Measurements from ENCODE around the gene GALM.
"Not testable (repeated sequence)": the region's sequence is repeated elsewhere in the genome, so short reads cannot be mapped to it uniquely, and the experiment has no call there.

GALM gene

GRCh38 chr2:38708900-38709566, 43.1 kb downstream of the GALM start:
- no peak for DNase-seq (ENCODE audit: low read depth in 1 of 2, low spot score in 1 of 2)

DNA sequence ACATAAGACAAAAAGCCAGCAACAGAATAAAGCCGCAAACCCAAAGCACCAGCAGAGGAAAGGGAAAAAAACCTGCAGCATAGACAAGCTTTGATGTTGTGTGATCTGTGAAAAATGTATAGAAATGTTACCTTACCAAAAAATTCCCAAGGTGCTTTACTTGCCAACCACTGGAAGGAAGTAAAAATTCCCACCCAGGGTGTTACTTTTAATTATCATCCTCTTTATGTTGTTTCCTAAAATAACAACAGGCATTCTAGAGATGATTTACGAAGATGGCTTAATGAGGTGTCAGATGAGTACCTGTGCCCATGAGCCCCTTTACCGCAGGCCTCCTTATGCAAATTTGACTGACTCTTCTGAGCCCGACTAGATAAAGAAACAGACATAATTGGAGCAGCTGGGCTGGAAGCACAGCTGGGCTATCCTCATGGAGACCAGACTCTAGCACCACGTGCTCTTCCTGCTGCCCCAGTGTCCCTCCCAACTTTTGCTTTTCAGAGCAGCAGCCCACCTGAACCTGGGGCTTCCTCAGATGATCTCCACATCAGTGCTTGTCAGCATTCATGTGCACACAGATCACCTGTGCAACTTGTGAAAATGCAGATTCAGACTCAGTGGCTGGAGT, 43.8 kb downstream of the GALM start:
- DNase-seq (ENCODE audit: low read depth in 1 of 2, low spot score in 1 of 2), result peak in 1 of 2 donors; percentile 46

DNA sequence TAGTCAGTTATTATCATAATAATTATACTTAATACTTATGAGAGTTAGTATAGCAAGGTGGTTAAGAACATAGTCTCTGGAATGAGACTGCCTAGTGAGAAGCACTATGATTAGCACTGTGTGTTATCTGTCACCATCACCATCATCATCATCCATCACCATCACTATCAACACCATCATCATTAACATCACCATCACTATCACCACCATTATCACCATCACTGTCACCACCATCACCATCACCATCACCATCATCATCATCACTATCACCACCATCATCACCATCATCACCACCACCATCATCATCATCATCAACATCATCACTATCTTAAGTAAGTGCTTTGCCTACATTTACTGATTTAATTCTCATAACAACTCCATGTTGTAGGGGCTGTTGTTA, 45.6 kb downstream of the GALM start:
- DNase-seq (ENCODE audit: low read depth in 1 of 2, low spot score in 1 of 2), result no peak

- DNase-seq (ENCODE audit: low read depth in 1 of 2, low spot score in 1 of 2), result no peak
Observed at GRCh38 chr2:38712413-38712812, 46.5 kb downstream of the GALM start.

- no peak for DNase-seq (ENCODE audit: low read depth in 1 of 2, low spot score in 1 of 2)
Observed at GRCh38 chr2:38712871-38713270, 47.0 kb downstream of the GALM start.

- no peak for DNase-seq (ENCODE audit: low read depth in 1 of 2, low spot score in 1 of 2)
Observed at GRCh38 chr2:38713338-38713737, 47.4 kb downstream of the GALM start.

DNA sequence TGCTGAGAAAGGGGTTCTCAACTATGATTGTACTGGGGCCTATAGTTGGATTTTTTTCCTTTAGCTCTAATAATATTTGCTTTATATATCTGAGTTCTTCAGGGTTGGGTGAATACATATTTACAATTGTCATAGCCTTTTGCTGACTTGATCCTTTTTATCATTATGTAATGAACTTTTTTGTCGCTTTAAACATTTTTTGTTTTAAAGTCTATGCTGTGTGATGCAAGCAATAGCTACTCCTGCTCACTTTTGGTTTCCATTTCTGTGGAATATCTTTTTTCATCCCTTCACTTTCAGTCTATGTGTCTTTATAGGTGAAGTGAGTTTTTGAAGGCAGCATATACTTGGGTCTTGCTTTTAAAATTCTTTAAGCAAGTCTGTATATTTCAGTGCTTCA, 49.0 kb downstream of the GALM start:
- DNase-seq (ENCODE audit: low read depth in 1 of 2, low spot score in 1 of 2), result not testable (repeated sequence)

DNA sequence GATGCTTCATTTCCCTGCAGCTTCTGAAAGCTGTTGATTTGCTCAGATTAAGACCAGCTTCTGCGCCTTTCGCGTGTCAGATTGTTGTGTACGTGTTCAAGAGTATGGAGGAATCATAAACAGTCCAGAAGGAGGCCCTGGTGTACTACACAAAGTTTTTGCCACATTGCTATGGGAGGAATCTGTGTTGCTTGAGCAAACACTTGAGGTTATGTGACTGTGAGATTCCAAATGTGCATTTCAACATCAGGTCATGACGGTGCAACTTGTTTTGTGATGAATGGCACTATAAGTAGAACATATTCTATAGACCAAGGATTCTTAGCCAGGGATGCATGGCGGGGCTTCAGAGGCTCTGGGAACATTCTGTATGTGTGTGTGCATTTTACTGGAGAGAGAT, 50.3 kb downstream of the GALM start:
- no peak for DNase-seq (ENCODE audit: low read depth in 1 of 2, low spot score in 1 of 2)

- DNase-seq (ENCODE audit: low read depth in 1 of 2, low spot score in 1 of 2), result no peak
Observed at GRCh38 chr2:38718601-38719000, 52.7 kb downstream of the GALM start.

GRCh38 chr2:38719706-38720105, 53.8 kb downstream of the GALM start:
- no peak for DNase-seq (ENCODE audit: low read depth in 1 of 2, low spot score in 1 of 2)

- DNase-seq (ENCODE audit: low read depth in 1 of 2, low spot score in 1 of 2), result no peak
Observed at GRCh38 chr2:38720613-38721241, 54.8 kb downstream of the GALM start.

DNA sequence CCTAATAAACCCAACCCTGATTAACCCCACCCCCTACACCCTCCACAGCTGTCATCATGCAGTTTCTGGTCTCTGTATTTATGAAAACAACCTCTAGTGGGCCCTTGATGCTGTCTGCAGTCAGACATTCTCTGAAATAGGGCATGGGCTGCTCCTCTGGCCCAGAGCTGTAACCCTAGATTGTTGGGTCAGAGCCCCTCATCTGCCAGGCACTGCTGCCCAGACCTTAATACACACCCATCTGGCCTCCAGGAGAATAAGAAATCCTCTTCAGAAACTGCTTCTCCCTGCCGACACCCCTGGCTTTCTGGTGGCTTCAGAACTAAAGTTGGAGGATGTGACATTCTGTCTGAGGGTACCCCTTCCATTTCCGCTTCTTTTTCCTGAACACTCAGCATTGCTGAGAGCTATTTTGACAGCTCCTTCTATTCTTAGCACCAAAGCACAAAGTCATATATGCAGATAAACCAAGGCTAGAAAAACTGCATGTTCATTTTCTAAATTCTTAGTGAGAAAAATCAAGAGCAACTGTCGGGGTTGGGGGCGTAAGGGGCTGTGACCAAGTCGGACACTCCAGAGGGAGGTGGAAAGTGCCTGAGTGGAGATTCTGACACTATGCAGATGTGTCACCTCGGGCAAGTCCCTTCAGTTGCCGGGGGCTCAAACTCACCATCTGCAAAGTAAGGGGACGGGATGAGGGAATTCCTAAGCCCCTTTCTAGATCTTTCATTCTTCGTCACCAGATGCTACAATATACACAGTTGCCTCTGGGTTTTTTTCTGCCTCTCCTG, 56.6 kb downstream of the GALM start:
- DNase-seq (ENCODE audit: low read depth in 1 of 2, low spot score in 1 of 2), result peak in 1 of 2 donors; percentile 77

DNA sequence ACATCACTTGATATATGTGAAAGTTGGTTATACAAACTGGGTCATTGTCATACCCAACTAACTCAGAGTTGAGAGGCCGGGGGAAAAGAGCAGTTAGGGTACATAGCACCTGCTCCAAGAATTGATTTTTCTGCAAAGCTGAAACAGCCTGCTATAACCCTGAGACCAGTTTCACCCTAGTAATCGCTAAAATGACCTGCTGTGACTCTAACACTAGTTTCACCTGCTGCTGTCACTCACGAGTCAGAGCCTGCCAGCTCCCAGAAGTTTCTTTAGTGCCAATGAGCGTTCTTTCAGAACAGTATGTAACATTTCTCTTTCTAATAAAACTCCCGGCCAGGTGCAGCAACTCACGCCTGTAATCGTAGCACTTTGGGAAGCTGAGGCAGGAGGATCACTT, 57.3 kb downstream of the GALM start:
- no peak for DNase-seq (ENCODE audit: low read depth in 1 of 2, low spot score in 1 of 2)

- DNase-seq (ENCODE audit: low read depth in 1 of 2, low spot score in 1 of 2), result no peak
Observed at GRCh38 chr2:38727661-38728060, 61.7 kb downstream of the GALM start.

DNA sequence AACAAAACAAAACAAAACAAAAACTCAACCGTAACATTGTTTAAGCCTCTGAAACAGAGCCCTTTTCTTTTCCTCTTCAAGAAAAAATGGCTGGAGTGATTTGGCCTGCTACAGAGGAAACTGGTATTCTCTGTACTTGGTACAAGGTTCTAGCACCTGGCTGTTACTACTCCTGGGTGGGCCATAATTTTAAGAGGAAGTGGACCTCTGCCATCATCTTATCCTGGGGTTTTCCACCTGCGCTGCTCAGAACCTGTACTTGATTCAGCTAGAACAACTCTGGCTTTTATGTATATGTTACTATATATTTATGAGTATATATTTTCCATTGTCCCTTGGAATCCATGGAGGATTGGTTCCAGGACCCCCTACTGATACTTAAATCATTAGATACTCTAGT, 62.8 kb downstream of the GALM start:
- no peak for DNase-seq (ENCODE audit: low read depth in 1 of 2, low spot score in 1 of 2)

DNA sequence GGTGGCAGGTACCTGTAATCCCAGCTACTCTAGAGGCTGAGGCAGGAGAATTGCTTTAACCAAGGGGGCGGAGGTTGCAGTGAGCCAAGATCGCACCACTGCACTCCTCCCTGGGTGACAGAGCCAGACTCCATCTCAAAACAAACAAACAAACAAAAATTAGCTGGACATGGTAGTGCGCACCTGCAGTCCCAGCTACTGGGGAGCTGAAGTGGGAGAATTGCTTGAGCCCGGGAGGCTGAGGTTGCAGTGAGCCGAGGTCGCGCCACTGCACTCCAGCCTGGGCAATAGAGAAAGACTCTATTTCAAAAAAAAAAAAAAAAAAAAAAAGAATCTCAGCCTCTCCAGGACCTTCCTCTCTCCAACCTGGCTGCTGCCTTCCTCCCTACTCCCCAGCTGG, 65.2 kb downstream of the GALM start:
- no peak for DNase-seq (ENCODE audit: low read depth in 1 of 2, low spot score in 1 of 2)

DNA sequence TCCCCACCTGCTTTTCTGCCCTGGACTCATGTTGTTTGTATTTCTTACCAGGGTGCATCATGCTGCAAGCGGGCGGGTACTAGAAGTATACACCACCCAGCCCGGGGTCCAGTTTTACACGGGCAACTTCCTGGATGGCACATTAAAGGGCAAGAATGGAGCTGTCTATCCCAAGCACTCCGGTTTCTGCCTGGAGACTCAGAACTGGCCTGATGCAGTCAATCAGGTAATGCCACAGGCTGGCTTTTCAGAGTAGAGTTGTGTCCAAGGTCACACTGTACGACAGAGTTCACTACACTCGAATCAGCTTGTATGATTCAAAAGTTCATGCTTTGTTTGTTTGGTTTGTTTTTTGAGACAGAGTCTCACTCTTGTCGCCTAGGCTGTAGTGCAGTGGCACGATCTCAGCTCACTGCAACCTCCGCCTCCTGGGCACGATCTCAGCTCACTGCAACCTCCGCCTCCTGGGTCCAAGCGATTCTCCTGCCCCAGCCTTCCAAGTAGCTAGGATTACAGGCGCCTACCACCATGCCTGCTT, 65.8 kb downstream of the GALM start:
- DNase-seq (ENCODE audit: low read depth in 1 of 2, low spot score in 1 of 2), result no peak

- DNase-seq (ENCODE audit: low read depth in 1 of 2, low spot score in 1 of 2), result no peak
Observed at GRCh38 chr2:38733300-38733971, 67.5 kb downstream of the GALM start.

DNA sequence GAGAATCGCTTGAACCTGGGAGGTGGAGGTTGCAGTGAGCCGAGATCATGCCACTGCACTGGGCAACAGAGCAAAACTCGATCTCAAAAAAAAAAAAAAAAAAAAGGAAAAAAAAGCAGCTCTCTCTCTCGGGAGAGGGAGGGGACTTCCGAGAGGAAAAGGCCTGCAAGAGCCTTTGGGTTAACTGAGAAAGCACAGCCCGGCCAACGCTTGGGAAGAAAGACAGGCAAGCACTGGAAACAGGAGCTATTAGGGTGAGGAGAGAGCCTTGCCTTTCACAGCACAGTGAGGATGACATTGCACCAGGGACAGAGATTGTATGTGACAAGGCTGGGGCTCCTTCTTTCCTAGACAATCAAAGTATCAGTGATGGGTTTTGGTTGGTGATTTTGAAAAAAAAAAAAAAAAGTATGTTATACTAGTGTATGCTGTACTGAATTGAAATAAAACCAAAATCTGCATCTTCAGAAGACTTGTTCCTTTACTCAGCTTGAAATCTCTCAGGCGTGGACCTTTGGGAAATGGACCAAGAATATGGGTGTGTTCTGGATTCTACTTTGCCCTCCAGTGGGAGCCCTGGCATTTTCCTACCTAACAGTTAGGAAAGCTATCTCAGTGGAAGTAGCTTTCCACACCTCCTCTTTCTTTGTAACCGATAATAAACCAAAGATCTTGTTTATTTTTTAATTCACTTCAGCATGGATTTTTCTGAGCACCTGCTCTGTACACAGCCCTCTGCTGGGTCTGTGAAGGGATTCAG, 68.6 kb downstream of the GALM start:
- no peak for DNase-seq (ENCODE audit: low read depth in 1 of 2, low spot score in 1 of 2)

DNA sequence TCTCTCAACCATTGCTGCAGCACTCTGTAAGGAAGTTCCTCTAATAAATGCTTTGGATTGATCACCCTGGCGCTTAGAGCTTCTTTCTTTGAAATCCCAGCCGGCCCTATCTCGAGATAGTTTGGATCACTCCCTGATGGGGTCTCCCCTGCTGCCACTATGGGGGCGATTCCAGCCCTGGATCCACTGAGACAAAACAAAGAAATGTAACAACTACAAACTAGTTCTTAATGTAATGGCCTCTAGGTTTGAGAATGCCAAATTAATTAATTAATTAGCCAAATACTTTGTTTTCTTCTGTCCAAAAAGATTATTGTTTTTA, 70.0 kb downstream of the GALM start:
- DNase-seq (ENCODE audit: low read depth in 1 of 2, low spot score in 1 of 2), result no peak

All from activated CD4-positive, alpha-beta T cell treated with anti-CD3 and anti-CD28 coated beads, Interleukin-2, amount 50 U/mL, for 24 hours (primary cell).